ENCODE measurements around the gene MBTPS1. TPM values are rescaled to one million over a fixed set of nuclear protein-coding genes. Genes with fewer than 3 reads are reported as not detected.

The MBTPS1 gene
- total RNA-seq, 6 experiments from 2014 or later, result 34.5 to 45.6 (median 40.1) TPM

DNA sequence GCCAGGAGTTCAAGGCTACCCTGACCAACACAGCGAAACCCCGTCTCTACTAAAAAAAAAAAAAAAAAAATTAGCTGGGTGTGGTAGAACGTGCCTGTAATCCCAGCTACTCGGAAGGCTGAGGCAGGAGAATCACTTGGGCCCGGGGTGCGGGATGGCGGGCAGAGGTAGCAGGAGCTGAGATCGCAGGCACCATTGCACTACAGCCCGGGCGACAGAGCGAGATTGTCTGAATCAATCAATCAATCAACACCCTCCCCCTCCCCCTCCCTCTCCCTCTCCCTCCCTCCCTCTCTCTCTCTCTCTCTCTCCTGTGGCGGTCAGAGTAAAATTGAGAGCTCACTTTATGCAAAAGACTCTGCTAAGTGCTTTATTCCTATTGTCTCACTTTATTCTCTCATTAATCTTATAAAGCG, 27.1 kb upstream of the MBTPS1 start:
- Histone ChIP-seq H3K27ac (no peak overlapping the region), H3K27me3 (no peaks in the 10 kb centered on the region), H3K4me1 (peaks cover 0 to 4% (median 0%) of the 10 kb centered on the region in 4 donors), H3K36me3 (no peaks in the 10 kb centered on the region), H3K9me3 (no peaks in the 10 kb centered on the region), H3K4me3 (peak overlapping the region in 2 of 3 donors; percentile 79 to 96)
- TF ChIP-seq, protein P1, sequence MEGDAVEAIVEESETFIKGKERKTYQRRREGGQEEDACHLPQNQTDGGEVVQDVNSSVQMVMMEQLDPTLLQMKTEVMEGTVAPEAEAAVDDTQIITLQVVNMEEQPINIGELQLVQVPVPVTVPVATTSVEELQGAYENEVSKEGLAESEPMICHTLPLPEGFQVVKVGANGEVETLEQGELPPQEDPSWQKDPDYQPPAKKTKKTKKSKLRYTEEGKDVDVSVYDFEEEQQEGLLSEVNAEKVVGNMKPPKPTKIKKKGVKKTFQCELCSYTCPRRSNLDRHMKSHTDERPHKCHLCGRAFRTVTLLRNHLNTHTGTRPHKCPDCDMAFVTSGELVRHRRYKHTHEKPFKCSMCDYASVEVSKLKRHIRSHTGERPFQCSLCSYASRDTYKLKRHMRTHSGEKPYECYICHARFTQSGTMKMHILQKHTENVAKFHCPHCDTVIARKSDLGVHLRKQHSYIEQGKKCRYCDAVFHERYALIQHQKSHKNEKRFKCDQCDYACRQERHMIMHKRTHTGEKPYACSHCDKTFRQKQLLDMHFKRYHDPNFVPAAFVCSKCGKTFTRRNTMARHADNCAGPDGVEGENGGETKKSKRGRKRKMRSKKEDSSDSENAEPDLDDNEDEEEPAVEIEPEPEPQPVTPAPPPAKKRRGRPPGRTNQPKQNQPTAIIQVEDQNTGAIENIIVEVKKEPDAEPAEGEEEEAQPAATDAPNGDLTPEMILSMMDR (IDR thresholded peaks at IDR 0.05), result no peak
- TF ChIP-seq POLR2A (IDR thresholded peaks at IDR 0.05), result no peak
- 33% methylated on average over 13 of the region's 13 CpGs for WGBS (ENCODE audit: insufficient coverage, low coverage, low lambda C conversion rate, missing lambda C conversion rate)
- DNase-seq, result no peak
- peak in 1 of 4 donors; percentile 19 for ATAC-seq
- intact Hi-C loops (cut with DNase I), result no loop called here

DNA sequence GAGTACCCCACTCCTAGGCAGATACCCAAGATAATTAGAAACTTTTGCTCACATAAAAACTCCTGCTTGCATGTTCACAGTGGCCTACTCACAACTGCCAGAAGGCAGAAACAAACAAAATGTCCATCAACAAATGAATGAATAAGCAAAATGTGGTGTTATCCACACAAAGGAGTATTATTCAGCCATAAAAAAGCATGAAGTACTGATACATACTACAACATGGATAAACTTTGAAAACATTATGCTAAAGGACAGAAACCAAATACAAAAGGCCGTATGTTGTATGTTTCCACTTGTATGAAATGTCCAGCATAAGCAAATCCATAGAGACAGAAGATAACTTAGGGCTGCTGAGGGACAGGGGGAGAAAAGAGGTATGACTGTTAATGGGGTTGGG, 26.3 kb upstream of the MBTPS1 start:
- 100% methylated on average over 1 of the region's 1 CpG for WGBS (ENCODE audit: insufficient coverage, low coverage, low lambda C conversion rate, missing lambda C conversion rate)

DNA sequence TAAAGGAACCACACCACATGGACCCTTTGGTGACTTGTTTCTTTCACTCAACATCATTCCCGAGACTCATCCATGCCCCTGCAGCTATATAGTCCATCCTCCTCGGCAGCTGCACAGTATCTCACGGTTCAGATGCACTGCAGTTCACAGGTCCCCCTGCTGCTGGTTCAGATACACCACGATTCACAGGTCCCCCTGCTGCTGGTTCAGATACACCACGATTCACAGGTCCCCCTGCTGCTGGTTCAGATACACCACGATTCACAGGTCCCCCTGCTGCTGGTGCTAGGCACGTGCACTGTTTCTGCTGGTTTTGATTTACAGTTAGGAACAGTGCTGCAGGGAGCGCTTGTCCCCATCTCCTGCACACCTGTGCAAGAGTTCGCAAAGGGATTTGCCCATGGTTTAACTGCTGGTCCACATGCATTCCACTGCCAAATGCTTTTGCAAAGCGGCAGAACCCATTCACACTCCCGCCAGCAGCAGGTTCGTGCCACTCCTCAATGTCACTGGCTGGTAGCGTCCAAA, 24.5 kb upstream of the MBTPS1 start:
- Histone ChIP-seq H3K4me1 (peaks cover 0 to 4% (median 0%) of the 10 kb centered on the region in 4 donors), H3K36me3 (no peaks in the 10 kb centered on the region), H3K4me3 (no peak overlapping the region), H3K27ac (no peak overlapping the region), H3K9me3 (no peaks in the 10 kb centered on the region), H3K27me3 (no peaks in the 10 kb centered on the region)
- TF ChIP-seq, protein P1 (IDR thresholded peaks at IDR 0.05), result no peak
- TF ChIP-seq POLR2A (IDR thresholded peaks at IDR 0.05), result no peak
- ATAC-seq (no peak), DNase-seq (no peak)
- intact Hi-C loops (cut with DNase I), result no loop called here
- WGBS (ENCODE audit: insufficient coverage, low coverage, low lambda C conversion rate, missing lambda C conversion rate), result 74% methylated on average over 6 of the region's 13 CpGs

More for the DNA sequence above, 26.3 kb upstream of the MBTPS1 start:
- Histone ChIP-seq H3K4me1 (peaks cover 0 to 4% (median 0%) of the 10 kb centered on the region in 4 donors), H3K27me3 (no peaks in the 10 kb centered on the region), H3K36me3 (no peaks in the 10 kb centered on the region), H3K9me3 (no peaks in the 10 kb centered on the region), H3K27ac (no peak overlapping the region), H3K4me3 (no peak overlapping the region)
- ATAC-seq (no peak), DNase-seq (no peak)
- no peak for TF ChIP-seq POLR2A (IDR thresholded peaks at IDR 0.05)
- TF ChIP-seq, protein P1 (IDR thresholded peaks at IDR 0.05), result no peak
- intact Hi-C loops (cut with DNase I), result no loop called here

DNA sequence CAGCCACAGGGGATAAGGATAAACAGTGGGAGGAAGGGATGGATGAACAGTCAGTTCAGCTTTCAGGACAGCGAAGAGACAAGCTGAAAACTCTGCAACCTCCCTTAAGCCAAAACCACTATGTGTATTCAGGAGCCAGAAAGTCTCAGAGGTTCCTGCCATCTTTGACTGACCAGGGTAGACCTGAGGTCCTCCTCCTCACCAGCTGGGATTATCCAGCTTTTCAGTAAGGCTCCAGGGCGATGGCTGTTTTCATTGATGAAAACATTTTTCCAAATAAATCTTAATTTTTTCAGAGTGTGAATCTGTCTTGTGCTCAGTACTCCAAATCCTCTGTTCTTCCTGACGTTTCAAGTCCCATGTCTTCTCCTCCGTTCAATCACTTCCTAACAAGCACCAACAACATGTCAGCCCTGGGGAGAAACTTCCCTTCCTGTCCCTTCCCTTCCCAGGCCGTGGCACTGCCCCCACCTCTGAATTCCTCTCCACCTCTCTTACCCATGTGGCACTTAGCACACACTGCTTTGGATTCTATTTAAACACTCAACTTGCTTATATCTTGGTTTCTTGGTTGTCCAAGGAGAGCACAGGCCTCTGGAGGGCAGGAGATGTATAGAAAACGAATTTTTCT, 23.0 kb upstream of the MBTPS1 start:
- no peak for ATAC-seq
- intact Hi-C loops (cut with DNase I), result no loop called here
- Histone ChIP-seq H3K27ac (no peak overlapping the region), H3K4me1 (no peaks in the 10 kb centered on the region), H3K36me3 (no peaks in the 10 kb centered on the region), H3K9me3 (no peaks in the 10 kb centered on the region), H3K4me3 (no peak overlapping the region), H3K27me3 (no peaks in the 10 kb centered on the region)
- WGBS (ENCODE audit: insufficient coverage, low coverage, low lambda C conversion rate, missing lambda C conversion rate), result 71% methylated on average over 5 of the region's 6 CpGs
- no peak for TF ChIP-seq POLR2A (IDR thresholded peaks at IDR 0.05)
- TF ChIP-seq, protein P1 (IDR thresholded peaks at IDR 0.05), result no peak
- no peak for DNase-seq
